T-cell (primary cell): ENCODE data around the gene VCL. TPM values are rescaled to one million over a fixed set of nuclear protein-coding genes. Genes with fewer than 3 reads are reported as not detected.

Experiments
- ATAC-seq, 4 experiments: fragments of 200-7000 bp in 3 of 4; fragments of 150-1000 bp in 1 of 4; cut with Tn5 transposase; replicated peaks in 1 of 4; 1 replicate in 3 of 4; 2 replicates in 1 of 4; pipeline ENCODE4 v1.10.0; 2021; ENCODE audit warnings: moderate library complexity in 3 of 4, mild to moderate bottlenecking in 2 of 4, moderate number of reproducible peaks in 1 of 4
- CTCF ChIA-PET, 2 donors: fragments of 300-600 bp; sonication (Branson Sonifier 250); formaldehyde crosslinking; loops; one replicate each; lab custom pipeline; 2022; ENCODE audit warnings: antibody characterized with exemption in 2 of 2; lab: Charles Lee
- POLR2A ChIA-PET, 2 donors: fragments of 300-600 bp; sonication (Branson Sonifier 250); formaldehyde crosslinking; loops; one replicate each; lab custom pipeline; 2022; ENCODE audit warnings: antibody characterized with exemption in 2 of 2; lab: Charles Lee
- DNase-seq, 35 experiments: peaks; one replicate each; pipeline versions ENCODE4 v3.0.0 to v3.0.0-alpha.2; 2013 to 2023
- H3K27ac ChIP-seq: one replicate; pipeline ENCODE4 v1.5.1; 2013; ENCODE audit warnings: low read length
- H3K27me3 ChIP-seq, 2 experiments: replicated peaks in 1 of 2; 1 replicate in 1 of 2; 2 replicates in 1 of 2; pipeline versions ENCODE4 v1.6.1 to v1.7.0; 2013; ENCODE audit warnings: low read length in 1 of 2, mixed read lengths in 1 of 2; ENCODE audit not compliant: control insufficient read depth in 2 of 2, insufficient read depth in 2 of 2; ENCODE audit errors: extremely low read depth in 1 of 2
- H3K36me3 ChIP-seq, 2 donors: 1 replicate in 1 of 2; 2 replicates in 1 of 2; pipeline versions ENCODE4 v1.6.1 to v1.7.0; 2013; ENCODE audit warnings: low read length in 1 of 2; ENCODE audit not compliant: control insufficient read depth in 2 of 2, insufficient read depth in 1 of 2; ENCODE audit errors: extremely low read depth in 1 of 2
- H3K4me1 ChIP-seq, 2 experiments: 1 replicate in 1 of 2; 2 replicates in 1 of 2; pipeline versions ENCODE4 v1.6.1 to v1.7.0; 2013; ENCODE audit warnings: low read length in 2 of 2, mixed read lengths in 1 of 2; ENCODE audit not compliant: insufficient read depth in 2 of 2, control insufficient read depth in 1 of 2; ENCODE audit errors: extremely low read depth in 1 of 2
- H3K4me3 ChIP-seq, 2 donors: 1 replicate in 1 of 2; 2 replicates in 1 of 2; pipeline versions ENCODE4 v1.5.1 to v1.7.0; 2013; ENCODE audit warnings: mild to moderate bottlenecking in 2 of 2, low read length in 1 of 2, moderate library complexity in 1 of 2; ENCODE audit not compliant: control insufficient read depth in 1 of 2; ENCODE audit errors: extremely low read depth in 1 of 2
- H3K9me3 ChIP-seq: 2 replicates; pipeline ENCODE4 v1.7.0; 2013
- H3K27ac Mint-ChIP-seq, 2 donors: one replicate each; pipeline ENCODE4 v1.8.0; 2020 to 2021; ENCODE audit warnings: mild to moderate bottlenecking in 2 of 2, mixed read lengths in 2 of 2
- H3K27me3 Mint-ChIP-seq, 2 donors: one replicate each; pipeline ENCODE4 v1.8.0; 2021 to 2022; ENCODE audit warnings: mixed read lengths in 2 of 2
- H3K36me3 Mint-ChIP-seq: one replicate; pipeline ENCODE4 v1.8.0; 2021; ENCODE audit warnings: mixed read lengths
- H3K4me1 Mint-ChIP-seq, 3 donors: one replicate each; pipeline ENCODE4 v1.8.0; 2020 to 2022; ENCODE audit warnings: mixed read lengths in 3 of 3, mild to moderate bottlenecking in 1 of 3
- H3K4me3 Mint-ChIP-seq, 3 donors: one replicate each; pipeline ENCODE4 v1.8.0; 2020 to 2022; ENCODE audit warnings: mild to moderate bottlenecking in 3 of 3, mixed read lengths in 3 of 3, moderate library complexity in 3 of 3
- H3K9me3 Mint-ChIP-seq, 3 donors: one replicate each; pipeline ENCODE4 v1.8.0; 2020 to 2022; ENCODE audit warnings: mixed read lengths in 3 of 3
- WGBS: methylation state at CpG from one replicate; pipeline ENCODE4 v1.1.5; 2013; ENCODE audit warnings: missing lambda C conversion rate; ENCODE audit not compliant: insufficient coverage; 5-methylcytosine and 5-hydroxymethylcytosine counted together
- total RNA-seq, 35 experiments: library from RNA in 6 of 35; stranded (reverse) in 6 of 35; fragments of 120-200 nt in 1 of 35; gene quantifications; one replicate each; pipeline versions ENCODE4 v1.2.1 to v1.2.4 and lab custom pipeline; 2013 to 2026

The VCL gene
- total RNA-seq, 5 donors from 2014 or later (not counting 1 experiment from before 2014, with no cell fraction given), result 22.6 to 48.7 (median 27.0) TPM

DNA sequence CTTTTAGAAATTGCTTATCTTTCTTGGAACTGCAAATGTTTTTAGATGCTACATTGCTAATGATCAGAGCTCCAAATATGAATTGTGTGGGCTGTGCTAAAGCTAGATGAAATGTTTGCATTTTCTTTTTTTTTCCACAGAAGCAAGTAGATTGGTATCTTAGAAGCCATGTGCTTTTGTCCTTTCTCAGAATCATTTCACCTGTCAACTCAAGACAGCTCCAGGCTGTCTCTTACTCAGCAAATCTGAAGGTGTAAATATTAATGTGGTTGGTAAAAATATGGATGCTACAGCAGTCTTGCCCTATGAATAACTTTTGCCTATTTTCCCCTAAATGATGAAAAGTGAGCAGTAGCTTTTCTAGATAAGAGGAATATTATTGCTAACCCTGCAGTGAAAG, 111.5 kb downstream of the VCL start:
- no peak for DNase-seq
- H3K4me3 Mint-ChIP-seq, result no peak overlapping the region
- H3K27me3 Mint-ChIP-seq, result no peaks in the 10 kb centered on the region
- H3K27ac Mint-ChIP-seq, result peak overlapping the region in 1 of 2 donors; percentile 35
- Histone ChIP-seq H3K27ac (no peak overlapping the region), H3K4me1 (no peaks in the 10 kb centered on the region), H3K27me3 (no peaks in the 10 kb centered on the region), H3K9me3 (no peaks in the 10 kb centered on the region), H3K36me3 (peaks cover 12 to 93% of the 10 kb centered on the region in 2 donors), H3K4me3 (no peak overlapping the region)
- no peak for ATAC-seq
- no peaks in the 10 kb centered on the region for H3K4me1 Mint-ChIP-seq
- H3K36me3 Mint-ChIP-seq, result peaks cover 76% of the 10 kb centered on the region
- CTCF ChIA-PET, result interaction anchor here (0.6 to 1.1 kb wide), 5 partner anchors 10 to 83 kb away, joined by 3 to 7 read pairs (median 3); no protein-coding TSS in a partner anchor
- POLR2A ChIA-PET, result no interaction called here
- H3K9me3 Mint-ChIP-seq, result no peaks in the 10 kb centered on the region

DNA sequence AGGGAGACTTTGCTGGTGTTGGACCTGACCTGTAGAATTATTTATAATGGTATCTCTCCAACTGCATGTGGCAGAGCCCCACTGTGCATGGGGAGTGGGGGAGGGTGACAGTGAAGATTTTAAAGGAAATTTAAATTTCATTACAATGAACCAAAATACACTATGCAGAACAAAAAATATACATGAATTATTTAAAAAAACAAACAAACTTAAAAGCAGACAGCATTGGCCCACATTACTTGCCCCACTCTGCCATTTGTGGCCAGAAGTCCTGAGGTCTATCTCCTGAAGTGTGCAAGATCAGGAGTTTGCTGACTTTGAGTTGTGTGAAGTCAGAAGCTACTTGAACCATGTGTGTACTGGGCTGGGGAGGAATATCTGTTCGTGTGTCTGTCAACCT, 112.2 kb downstream of the VCL start:
- H3K27me3 ChIP-seq, result no peaks in the 10 kb centered on the region
- H3K36me3 Mint-ChIP-seq, result peaks cover 74% of the 10 kb centered on the region
- H3K4me3 Mint-ChIP-seq, result no peak overlapping the region
- no peaks in the 10 kb centered on the region for H3K4me1 ChIP-seq
- H3K27me3 Mint-ChIP-seq, result no peaks in the 10 kb centered on the region
- ChIA-PET POLR2A (no interaction called here), CTCF (interaction anchor here in 1 of 2 donors (0.6 to 1.1 kb wide), 4 partner anchors 11 to 131 kb away, joined by 3 read pairs; no protein-coding TSS in a partner anchor)
- no peaks in the 10 kb centered on the region for H3K9me3 ChIP-seq
- no peaks in the 10 kb centered on the region for H3K9me3 Mint-ChIP-seq
- no peak overlapping the region for H3K27ac ChIP-seq
- 67% methylated on average over 1 of the region's 1 CpG for WGBS
- H3K4me3 ChIP-seq, result no peak overlapping the region
- peaks cover 12 to 93% of the 10 kb centered on the region in 2 donors for H3K36me3 ChIP-seq
- H3K4me1 Mint-ChIP-seq, result no peaks in the 10 kb centered on the region
- no peak for DNase-seq
- no peak for ATAC-seq
- H3K27ac Mint-ChIP-seq, result peak overlapping the region in 1 of 2 donors; percentile 62

DNA sequence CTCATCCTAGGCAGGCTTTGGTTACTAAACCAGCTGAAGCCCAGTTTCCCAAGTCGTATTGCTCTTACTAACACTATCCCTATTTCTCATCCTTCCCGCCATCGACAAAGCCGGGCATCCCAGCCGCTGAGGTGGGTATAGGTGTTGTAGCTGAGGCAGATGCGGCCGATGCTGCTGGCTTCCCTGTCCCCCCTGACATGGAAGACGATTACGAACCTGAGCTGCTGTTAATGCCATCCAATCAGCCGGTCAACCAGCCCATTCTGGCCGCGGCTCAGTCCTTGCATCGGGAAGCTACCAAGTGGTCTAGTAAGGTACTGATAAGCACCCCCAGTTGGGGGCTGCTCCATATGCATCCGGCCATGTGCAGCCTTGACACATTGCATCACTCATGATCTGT, 113.9 kb downstream of the VCL start:
- ATAC-seq (no peak), DNase-seq (no peak)
- Mint-ChIP-seq H3K9me3 (no peaks in the 10 kb centered on the region), H3K36me3 (peaks cover 78% of the 10 kb centered on the region), H3K4me3 (no peak overlapping the region), H3K27ac (no peak overlapping the region), H3K27me3 (no peaks in the 10 kb centered on the region), H3K4me1 (peaks cover 2 to 6% (median 4%) of the 10 kb centered on the region in 3 donors)
- Histone ChIP-seq H3K27me3 (no peaks in the 10 kb centered on the region), H3K27ac (no peak overlapping the region), H3K4me3 (no peak overlapping the region), H3K4me1 (no peaks in the 10 kb centered on the region), H3K36me3 (peaks cover 12 to 92% of the 10 kb centered on the region in 2 donors), H3K9me3 (no peaks in the 10 kb centered on the region)
- over 99% methylated on average over 11 of the region's 14 CpGs for WGBS
- ChIA-PET CTCF (no interaction called here), POLR2A (interaction anchor here in 1 of 2 donors (0.7 kb wide), 1 partner anchor 8 kb away, joined by 3 read pairs; no protein-coding TSS in a partner anchor)

DNA sequence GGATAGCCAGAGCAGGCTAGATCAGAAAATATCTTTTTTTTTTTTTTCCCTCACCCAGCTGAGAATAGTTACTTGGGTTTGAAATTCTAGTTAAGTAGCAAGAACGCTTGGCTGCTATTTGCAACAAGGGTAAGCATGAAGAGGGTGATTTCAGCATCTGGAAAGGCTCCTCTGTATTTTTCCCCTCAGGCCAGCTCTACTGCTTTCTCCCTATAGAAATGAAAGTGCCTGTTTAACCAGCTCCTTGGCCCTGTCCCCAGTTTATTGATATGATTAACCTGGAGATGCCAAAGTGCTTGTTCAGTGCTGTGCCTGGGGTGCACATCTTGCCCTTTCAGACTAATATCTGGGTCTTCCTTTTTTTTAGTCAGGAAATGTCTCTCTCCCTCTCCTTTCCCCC, 115.6 kb downstream of the VCL start:
- H3K4me3 Mint-ChIP-seq, result no peak overlapping the region
- H3K27ac Mint-ChIP-seq, result peak overlapping the region in 1 of 2 donors; percentile 44
- ChIA-PET CTCF (interaction anchor here in 1 of 2 donors (0.5 kb wide), 1 partner anchor 62 kb away, joined by 3 read pairs; no protein-coding TSS in a partner anchor), POLR2A (interaction anchor here in 1 of 2 donors (0.6 kb wide), 1 partner anchor 55 kb away, joined by 4 read pairs; no protein-coding TSS in a partner anchor)
- Histone ChIP-seq H3K4me3 (no peak overlapping the region), H3K27ac (no peak overlapping the region), H3K4me1 (no peaks in the 10 kb centered on the region), H3K36me3 (peaks cover 12 to 92% of the 10 kb centered on the region in 2 donors), H3K27me3 (no peaks in the 10 kb centered on the region), H3K9me3 (no peaks in the 10 kb centered on the region)
- H3K4me1 Mint-ChIP-seq, result peaks cover 2 to 6% (median 6%) of the 10 kb centered on the region in 3 donors
- H3K27me3 Mint-ChIP-seq, result no peaks in the 10 kb centered on the region
- H3K9me3 Mint-ChIP-seq, result no peaks in the 10 kb centered on the region
- DNase-seq (no peak), ATAC-seq (no peak)
- WGBS, result no CpG with 5 or more reads among the region's 1 CpG
- peaks cover 74% of the 10 kb centered on the region for H3K36me3 Mint-ChIP-seq

DNA sequence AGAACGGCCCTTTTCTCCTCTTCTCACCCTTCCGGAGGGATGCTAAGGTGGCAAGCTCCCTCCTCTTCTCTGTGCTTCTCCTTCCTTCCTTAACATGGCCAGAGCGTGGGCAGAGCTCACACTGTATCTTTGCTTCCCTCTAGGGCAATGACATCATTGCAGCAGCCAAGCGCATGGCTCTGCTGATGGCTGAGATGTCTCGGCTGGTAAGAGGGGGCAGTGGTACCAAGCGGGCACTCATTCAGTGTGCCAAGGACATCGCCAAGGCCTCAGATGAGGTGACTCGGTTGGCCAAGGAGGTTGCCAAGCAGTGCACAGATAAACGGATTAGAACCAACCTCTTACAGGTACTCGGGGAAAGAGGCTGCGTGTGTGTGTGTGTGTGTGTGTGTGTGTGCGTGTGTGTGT, 116.1 kb downstream of the VCL start:
- CTCF ChIA-PET, result no interaction called here
- H3K27ac Mint-ChIP-seq, result peak overlapping the region in 1 of 2 donors; percentile 44
- peaks cover 12 to 92% of the 10 kb centered on the region in 2 donors for H3K36me3 ChIP-seq

DNA sequence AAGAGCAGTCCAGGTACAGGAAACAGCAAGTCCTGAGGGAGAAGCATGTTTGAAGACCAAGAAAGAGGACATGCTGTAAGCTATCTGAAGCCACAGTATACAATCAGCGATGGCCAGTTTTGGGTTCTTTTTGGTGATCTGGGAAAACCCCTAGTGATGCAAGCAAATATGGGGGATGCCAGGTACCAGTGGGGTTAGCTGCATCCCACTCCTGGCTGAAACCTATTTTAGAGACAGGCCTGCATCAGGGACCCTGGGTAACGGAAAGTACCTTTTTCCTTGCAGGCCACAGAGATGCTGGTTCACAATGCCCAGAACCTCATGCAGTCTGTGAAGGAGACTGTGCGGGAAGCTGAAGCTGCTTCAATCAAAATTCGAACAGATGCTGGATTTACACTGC, 119.8 kb downstream of the VCL start:
- no peak for ATAC-seq

More for the DNA sequence above, 116.1 kb downstream of the VCL start:
- 95% methylated on average over 12 of the region's 12 CpGs for WGBS
- Mint-ChIP-seq H3K4me1 (peaks cover 2 to 11% (median 6%) of the 10 kb centered on the region in 3 donors), H3K4me3 (no peak overlapping the region), H3K9me3 (no peaks in the 10 kb centered on the region), H3K27me3 (no peaks in the 10 kb centered on the region), H3K36me3 (peaks cover 79% of the 10 kb centered on the region)
- no peaks in the 10 kb centered on the region for H3K9me3 ChIP-seq
- no peaks in the 10 kb centered on the region for H3K27me3 ChIP-seq
- no peaks in the 10 kb centered on the region for H3K4me1 ChIP-seq
- POLR2A ChIA-PET, result no interaction called here
- DNase-seq (no peak), ATAC-seq (no peak)
- no peak overlapping the region for H3K4me3 ChIP-seq
- no peak overlapping the region for H3K27ac ChIP-seq

More for the DNA sequence above, 119.8 kb downstream of the VCL start:
- Mint-ChIP-seq H3K36me3 (peaks cover 76% of the 10 kb centered on the region), H3K9me3 (no peaks in the 10 kb centered on the region), H3K4me3 (no peak overlapping the region), H3K27me3 (no peaks in the 10 kb centered on the region), H3K27ac (peak overlapping the region; percentile 15 to 74), H3K4me1 (peaks cover 2 to 17% (median 6%) of the 10 kb centered on the region in 3 donors)
- Histone ChIP-seq H3K9me3 (no peaks in the 10 kb centered on the region), H3K4me1 (no peaks in the 10 kb centered on the region), H3K27ac (no peak overlapping the region), H3K36me3 (peaks cover 3 to 85% of the 10 kb centered on the region in 2 donors), H3K4me3 (no peak overlapping the region), H3K27me3 (no peaks in the 10 kb centered on the region)
- DNase-seq, result no peak
- ChIA-PET CTCF (no interaction called here), POLR2A (no interaction called here)
- 90% methylated on average over 4 of the region's 4 CpGs for WGBS
